ENCODE measurements around the gene MMD. TPM values are rescaled to one million over a fixed set of nuclear protein-coding genes. Genes with fewer than 3 reads are reported as not detected.
A peak's percentile ranks its signal among the peaks of the same experiment; 100 is the strongest.

Gene MMD
- total RNA-seq, 1 donor from 2014 or later: 48.5 TPM

GRCh38 chr17:55356434-55357328 lies 65.0 kb downstream of the MMD start:
- no peaks in the 10 kb centered on the region for H3K36me3 Mint-ChIP-seq (ENCODE audit: low read depth, unreplicated experiment)
- no peaks in the 10 kb centered on the region for H3K9me3 Mint-ChIP-seq (ENCODE audit: unreplicated experiment)
- no peak overlapping the region for H3K4me3 Mint-ChIP-seq (ENCODE audit: unreplicated experiment)
- peaks cover 1% of the 10 kb centered on the region for H3K27me3 Mint-ChIP-seq (ENCODE audit: unreplicated experiment)
- no peaks in the 10 kb centered on the region for H3K4me1 Mint-ChIP-seq (ENCODE audit: unreplicated experiment)
- no peak overlapping the region for H3K27ac Mint-ChIP-seq (ENCODE audit: unreplicated experiment)
- peak; percentile 88 for TF ChIP-seq CTCF (IDR thresholded peaks at IDR 0.05; ENCODE audit: unreplicated experiment)
- DNase-seq (ENCODE audit: low spot score): peak; percentile 76

- H3K27me3 Mint-ChIP-seq (ENCODE audit: unreplicated experiment): peaks cover 3% of the 10 kb centered on the region
- H3K4me3 Mint-ChIP-seq (ENCODE audit: unreplicated experiment): no peak overlapping the region
- TF ChIP-seq CTCF (IDR thresholded peaks at IDR 0.05; ENCODE audit: unreplicated experiment): no peak
- no peak overlapping the region for H3K27ac Mint-ChIP-seq (ENCODE audit: unreplicated experiment)
- no peaks in the 10 kb centered on the region for H3K9me3 Mint-ChIP-seq (ENCODE audit: unreplicated experiment)
- no peaks in the 10 kb centered on the region for H3K36me3 Mint-ChIP-seq (ENCODE audit: low read depth, unreplicated experiment)
- no peaks in the 10 kb centered on the region for H3K4me1 Mint-ChIP-seq (ENCODE audit: unreplicated experiment)
- DNase-seq (ENCODE audit: low spot score): no peak
These were observed 66.7 kb downstream of the MMD start for GRCh38 chr17:55354941-55355340.

- TF ChIP-seq CTCF (IDR thresholded peaks at IDR 0.05; ENCODE audit: unreplicated experiment): no peak
- no peaks in the 10 kb centered on the region for H3K36me3 Mint-ChIP-seq (ENCODE audit: low read depth, unreplicated experiment)
- H3K4me1 Mint-ChIP-seq (ENCODE audit: unreplicated experiment): no peaks in the 10 kb centered on the region
These were observed 67.6 kb downstream of the MMD start for GRCh38 chr17:55354010-55354409.

GRCh38 chr17:55351226-55351625 lies 70.4 kb downstream of the MMD start:
- DNase-seq (ENCODE audit: low spot score): no peak
- H3K4me3 Mint-ChIP-seq (ENCODE audit: unreplicated experiment): no peak overlapping the region
- no peak for TF ChIP-seq CTCF (IDR thresholded peaks at IDR 0.05; ENCODE audit: unreplicated experiment)
- no peak overlapping the region for H3K27ac Mint-ChIP-seq (ENCODE audit: unreplicated experiment)
- H3K9me3 Mint-ChIP-seq (ENCODE audit: unreplicated experiment): no peaks in the 10 kb centered on the region
- peaks cover 4% of the 10 kb centered on the region for H3K27me3 Mint-ChIP-seq (ENCODE audit: unreplicated experiment)
- no peaks in the 10 kb centered on the region for H3K4me1 Mint-ChIP-seq (ENCODE audit: unreplicated experiment)
- H3K36me3 Mint-ChIP-seq (ENCODE audit: low read depth, unreplicated experiment): no peaks in the 10 kb centered on the region

More at GRCh38 chr17:55354010-55354409, 67.6 kb downstream of the MMD start:
- Mint-ChIP-seq H3K27ac (ENCODE audit: unreplicated experiment) (no peak overlapping the region), H3K4me3 (ENCODE audit: unreplicated experiment) (no peak overlapping the region), H3K27me3 (ENCODE audit: unreplicated experiment) (peaks cover 4% of the 10 kb centered on the region), H3K9me3 (ENCODE audit: unreplicated experiment) (no peaks in the 10 kb centered on the region)
- no peak for DNase-seq (ENCODE audit: low spot score)

- H3K9me3 Mint-ChIP-seq (ENCODE audit: unreplicated experiment): no peaks in the 10 kb centered on the region
- H3K4me3 Mint-ChIP-seq (ENCODE audit: unreplicated experiment): no peak overlapping the region
- no peaks in the 10 kb centered on the region for H3K36me3 Mint-ChIP-seq (ENCODE audit: low read depth, unreplicated experiment)
- peaks cover 4% of the 10 kb centered on the region for H3K27me3 Mint-ChIP-seq (ENCODE audit: unreplicated experiment)
- H3K4me1 Mint-ChIP-seq (ENCODE audit: unreplicated experiment): no peaks in the 10 kb centered on the region
- no peak for TF ChIP-seq CTCF (IDR thresholded peaks at IDR 0.05; ENCODE audit: unreplicated experiment)
- H3K27ac Mint-ChIP-seq (ENCODE audit: unreplicated experiment): no peak overlapping the region
- no peak for DNase-seq (ENCODE audit: low spot score)
These were observed 70.8 kb downstream of the MMD start for GRCh38 chr17:55350825-55351205.

Measured in endothelial cell (in vitro differentiated cells).